MCF 10A (cell line): ENCODE results near the gene UTP11. TPM values are rescaled to one million over a fixed set of nuclear protein-coding genes. Genes with fewer than 3 reads are reported as not detected.
A peak's percentile ranks its signal among the peaks of the same experiment; 100 is the strongest.

Experiments used
- BruUV-seq: library from RNA; stranded (reverse); fragments of 400-500 nt; replicated peaks from 2 replicates; lab custom pipeline; 2021; lab: Mats Ljungman, UMichigan
- CTCF ChIA-PET: fragments of 300-600 bp; sonication (Branson Sonifier 250); formaldehyde crosslinking; extraction: SDS; loops from one replicate; lab custom pipeline; 2021; ENCODE audit warnings: antibody characterized with exemption, inconsistent platforms; lab: Yijun Ruan, JAX
- POLR2A ChIA-PET: fragments of 300-600, 350-650 bp; sonication (Branson Sonifier 250); formaldehyde crosslinking; extraction: SDS; loops from one replicate; lab custom pipeline; 2020; ENCODE audit warnings: antibody characterized with exemption, inconsistent platforms; lab: Yijun Ruan, JAX
- DNase-seq: peaks from one replicate; pipeline ENCODE4 v3.0.0-alpha.2; 2018; ENCODE audit not compliant: unreplicated experiment
- H3K27ac Mint-ChIP-seq: one replicate; pipeline ENCODE4 v1.8.0; 2022; ENCODE audit warnings: mild to moderate bottlenecking, low read depth, mixed read lengths; ENCODE audit not compliant: unreplicated experiment
- H3K27me3 Mint-ChIP-seq: one replicate; pipeline ENCODE4 v1.8.0; 2022; ENCODE audit warnings: mixed read lengths; ENCODE audit not compliant: insufficient read depth, unreplicated experiment
- H3K36me3 Mint-ChIP-seq: one replicate; pipeline ENCODE4 v1.8.0; 2022; ENCODE audit warnings: mild to moderate bottlenecking, moderate library complexity, mixed read lengths; ENCODE audit not compliant: insufficient read depth, unreplicated experiment
- H3K4me1 Mint-ChIP-seq: one replicate; pipeline ENCODE4 v1.8.0; 2022; ENCODE audit warnings: mixed read lengths; ENCODE audit not compliant: insufficient read depth, unreplicated experiment
- H3K4me3 Mint-ChIP-seq: one replicate; pipeline ENCODE4 v1.8.0; 2022; ENCODE audit warnings: mild to moderate bottlenecking, moderate library complexity, mixed read lengths; ENCODE audit not compliant: unreplicated experiment
- H3K9me3 Mint-ChIP-seq: one replicate; pipeline ENCODE4 v1.8.0; 2022; ENCODE audit warnings: mixed read lengths; ENCODE audit not compliant: unreplicated experiment
- CTCF ChIP-seq: fragments of 200-600 bp; IDR thresholded peaks from one replicate; pipeline ENCODE4 v1.8.0; 2022; ENCODE audit warnings: antibody characterized with exemption, mild to moderate bottlenecking; ENCODE audit not compliant: unreplicated experiment
- intact Hi-C: fragments of 100-400 bp; cut with micrococcal nuclease; formaldehyde crosslinking; loops from 2 replicates; pipeline ENCODE4 v1.14.1; 2022
- total RNA-seq: library from RNA; stranded (reverse); gene quantifications from 2 replicates; pipeline ENCODE4 v1.2.3, GENCODE V29; 2022

The UTP11 gene
- total RNA-seq, 1 experiment from 2014 or later: 66.5 TPM

- Mint-ChIP-seq H3K4me3 (no peak overlapping the region), H3K36me3 (no peaks in the 10 kb centered on the region), H3K27me3 (peaks cover 22% of the 10 kb centered on the region), H3K27ac (peak overlapping the region; percentile 58), H3K9me3 (no peaks in the 10 kb centered on the region), H3K4me1 (peaks cover 6% of the 10 kb centered on the region)
- POLR2A ChIA-PET: interaction anchor here (0.6 kb wide), 1 partner anchor 1576 kb away, joined by 3 read pairs; no protein-coding TSS in a partner anchor
- no TSS peak for BruUV-seq
- intact Hi-C loops: loop anchor here (5.0 kb wide), 2 partner anchors 548 to 1053 kb away; no protein-coding TSS in a partner anchor
- CTCF ChIA-PET: interaction anchor here (0.5 to 3.3 kb wide), 8 partner anchors 8 to 796 kb away, joined by 3 to 13 read pairs (median 5); no protein-coding TSS in a partner anchor
- TF ChIP-seq CTCF: no peak
- DNase-seq: peak; percentile 20
Observed at GRCh38 chr1:38038861-38039260, 26.3 kb downstream of the UTP11 start.

GRCh38 chr1:38039331-38040088, 27.0 kb downstream of the UTP11 start:
- peaks cover 29% of the 10 kb centered on the region for H3K27me3 Mint-ChIP-seq
- CTCF ChIA-PET: interaction anchor here (0.6 to 3.3 kb wide), 12 partner anchors 9 to 1447 kb away, joined by 3 to 13 read pairs (median 4); no protein-coding TSS in a partner anchor
- no TSS peak for BruUV-seq
- H3K36me3 Mint-ChIP-seq: no peaks in the 10 kb centered on the region
- no peak for TF ChIP-seq CTCF
- intact Hi-C loops: loop anchor here (1.0 to 5.0 kb wide), 3 partner anchors 548 to 1053 kb away; no protein-coding TSS in a partner anchor
- no peak overlapping the region for H3K4me3 Mint-ChIP-seq
- H3K27ac Mint-ChIP-seq: peak overlapping the region; percentile 58
- H3K9me3 Mint-ChIP-seq: no peaks in the 10 kb centered on the region
- H3K4me1 Mint-ChIP-seq: peaks cover 6% of the 10 kb centered on the region
- DNase-seq: no peak
- POLR2A ChIA-PET: no interaction called here

- intact Hi-C loops: no loop called here
- BruUV-seq: no TSS peak
- ChIA-PET CTCF (interaction anchor here (0.6 to 1.5 kb wide), 8 partner anchors 16 to 793 kb away, joined by 3 to 8 read pairs (median 4); no protein-coding TSS in a partner anchor), POLR2A (interaction anchor here (1.4 to 2.3 kb wide), 2 partner anchors 11 to 16 kb away, joined by 3 to 4 read pairs; no protein-coding TSS in a partner anchor)
- TF ChIP-seq CTCF: no peak
- Mint-ChIP-seq H3K9me3 (no peaks in the 10 kb centered on the region), H3K4me3 (no peak overlapping the region), H3K27me3 (peaks cover 35% of the 10 kb centered on the region), H3K27ac (no peak overlapping the region), H3K36me3 (no peaks in the 10 kb centered on the region), H3K4me1 (peaks cover 6% of the 10 kb centered on the region)
- no peak for DNase-seq
Observed at GRCh38 chr1:38041936-38042834, 29.7 kb downstream of the UTP11 start.
